ENCODE data around the gene ADGRV1. TPM values are rescaled to one million over a fixed set of nuclear protein-coding genes. Genes with fewer than 3 reads are reported as not detected.

The ADGRV1 gene
- total and polyA plus RNA-seq, 8 donors: 12.5 to 36.4 (median 16.9) TPM

DNA sequence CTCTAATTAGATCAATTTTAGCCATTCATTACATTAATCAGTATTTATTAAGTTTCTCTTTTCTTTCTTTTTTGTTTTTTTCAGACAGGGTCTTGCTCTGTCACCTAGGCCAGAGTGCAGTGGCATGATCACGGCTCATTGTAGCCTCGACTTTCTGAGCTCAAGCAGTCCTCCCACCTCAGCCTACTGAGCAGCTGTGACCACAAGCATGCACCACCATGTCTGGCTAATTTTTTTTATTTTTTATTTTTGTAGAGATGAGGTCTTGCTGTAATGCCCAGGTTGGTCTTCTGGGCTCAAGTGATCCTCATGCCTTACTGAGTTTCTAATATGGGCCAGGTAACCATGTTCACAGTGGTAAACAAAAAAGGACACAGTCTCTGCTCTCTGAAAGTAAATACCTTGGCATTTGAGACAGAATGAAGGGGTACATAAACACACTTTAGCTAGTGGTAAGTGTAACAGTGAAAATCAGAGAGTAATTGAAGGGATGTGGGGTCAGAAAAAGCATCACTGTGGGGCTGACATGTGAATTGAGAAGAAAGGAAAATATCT is 336.3 kb downstream of the ADGRV1 start:
- Histone ChIP-seq H3K4me1 (no peaks in the 10 kb centered on the region), H3K4me3 (no peak overlapping the region), H3K27me3 (no peaks in the 10 kb centered on the region), H3K36me3 (no peaks in the 10 kb centered on the region), H3K27ac (no peak overlapping the region), H3K9me3 (no peaks in the 10 kb centered on the region)
- TF ChIP-seq CTCF (IDR thresholded peaks at IDR 0.05): no peak
- ATAC-seq (no peak), DNase-seq (no peak)
- intact Hi-C loops (cut with DNase I): no loop called here

DNA sequence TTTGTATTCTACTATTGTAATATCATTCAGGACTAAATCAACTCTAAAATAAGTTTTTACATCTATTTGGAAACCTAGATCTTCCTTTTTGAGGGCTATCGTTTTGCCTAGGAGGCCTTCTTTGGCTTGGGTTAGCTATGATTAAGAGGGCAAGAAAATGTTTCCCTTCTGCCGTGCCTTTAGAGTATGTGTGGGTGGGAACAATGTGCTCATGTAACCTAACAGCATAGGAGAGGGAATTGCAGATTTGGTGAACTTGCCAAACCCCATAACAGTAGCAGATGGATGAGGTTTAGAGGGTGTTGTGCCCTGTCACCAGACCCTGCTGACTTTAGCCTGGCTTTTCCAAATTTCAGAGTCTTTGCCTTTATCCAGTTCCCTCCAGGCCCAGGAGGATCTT is 339.0 kb downstream of the ADGRV1 start:
- no peak overlapping the region for H3K4me3 ChIP-seq
- no peaks in the 10 kb centered on the region for H3K4me1 ChIP-seq
- H3K9me3 ChIP-seq: no peaks in the 10 kb centered on the region
- H3K27ac ChIP-seq: no peak overlapping the region
- H3K27me3 ChIP-seq: no peaks in the 10 kb centered on the region
- DNase-seq: no peak
- H3K36me3 ChIP-seq: no peaks in the 10 kb centered on the region
- intact Hi-C loops (cut with DNase I): no loop called here
- no peak for TF ChIP-seq CTCF (IDR thresholded peaks at IDR 0.05)
- no peak for ATAC-seq

DNA sequence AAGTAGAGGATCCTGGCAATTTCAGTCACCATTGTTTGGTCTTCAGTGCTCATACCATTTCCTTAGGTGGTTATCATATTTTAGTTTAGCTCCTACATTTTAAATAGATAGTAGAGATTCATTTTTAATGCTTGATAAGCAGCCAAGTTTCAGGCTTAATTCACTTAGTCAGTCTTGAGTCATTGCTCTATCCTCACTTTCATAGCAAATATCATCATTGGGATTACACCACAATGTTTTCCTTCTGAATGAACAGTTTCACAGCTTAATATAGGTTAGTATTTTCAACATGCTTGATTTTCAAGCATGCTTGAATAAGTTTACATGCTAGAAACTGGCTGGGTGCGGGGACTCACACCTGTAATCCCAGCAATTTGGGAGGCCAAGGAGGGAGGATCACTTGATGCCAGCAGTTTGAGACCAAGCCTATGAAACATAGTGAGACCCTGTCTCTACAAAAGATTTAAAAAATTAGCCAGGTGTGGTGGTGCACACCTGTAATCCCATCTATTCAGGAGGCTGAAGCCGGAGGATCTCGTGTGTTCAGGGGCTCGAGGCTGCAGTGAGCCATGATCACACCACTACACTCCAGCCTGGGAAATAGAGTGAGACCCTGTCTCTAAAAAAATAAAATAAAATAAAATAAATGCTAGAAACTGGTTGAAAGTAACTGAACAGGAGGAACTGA is 339.9 kb downstream of the ADGRV1 start:
- no peak for ATAC-seq
- Histone ChIP-seq H3K27ac (no peak overlapping the region), H3K4me3 (no peak overlapping the region), H3K4me1 (no peaks in the 10 kb centered on the region), H3K9me3 (no peaks in the 10 kb centered on the region), H3K36me3 (no peaks in the 10 kb centered on the region), H3K27me3 (no peaks in the 10 kb centered on the region)
- intact Hi-C loops (cut with DNase I): no loop called here
- DNase-seq: no peak
- TF ChIP-seq CTCF (IDR thresholded peaks at IDR 0.05): no peak

DNA sequence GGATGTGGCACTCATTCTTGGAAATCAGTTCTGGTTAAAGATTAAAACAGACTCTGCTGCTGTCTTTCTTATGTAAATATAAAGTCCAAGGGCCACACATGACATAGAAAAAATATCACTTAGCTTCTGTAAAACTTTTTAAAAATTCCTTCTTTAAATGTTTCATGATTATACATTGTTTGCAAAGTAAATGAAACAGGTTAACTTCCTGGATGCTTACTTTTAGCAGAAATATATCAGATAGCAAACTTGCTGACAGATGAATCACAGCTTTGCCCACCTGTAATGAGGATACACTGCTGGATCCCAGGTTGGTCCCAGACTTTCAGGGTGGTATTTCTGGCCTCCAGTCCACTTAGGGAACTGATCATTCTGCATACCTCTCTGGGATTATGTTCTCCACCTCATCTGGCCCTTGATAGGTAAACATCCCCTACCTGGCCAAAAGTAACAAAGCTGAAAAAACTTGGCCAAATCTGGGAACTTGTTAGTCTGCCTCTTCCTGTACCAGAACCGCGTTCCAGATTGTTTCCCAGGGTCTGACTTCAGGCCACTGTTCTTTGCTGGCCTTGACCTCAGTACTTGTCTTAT is 340.5 kb downstream of the ADGRV1 start:
- Histone ChIP-seq H3K9me3 (no peaks in the 10 kb centered on the region), H3K27ac (no peak overlapping the region), H3K4me1 (no peaks in the 10 kb centered on the region), H3K4me3 (no peak overlapping the region), H3K27me3 (no peaks in the 10 kb centered on the region), H3K36me3 (no peaks in the 10 kb centered on the region)
- no peak for TF ChIP-seq CTCF (IDR thresholded peaks at IDR 0.05)
- intact Hi-C loops (cut with DNase I): no loop called here
- ATAC-seq (no peak), DNase-seq (no peak)

GRCh38 chr5:90901261-90901660 is 342.7 kb downstream of the ADGRV1 start:
- intact Hi-C loops (cut with DNase I): no loop called here
- ATAC-seq: no peak
- no peak for DNase-seq
- Histone ChIP-seq H3K27me3 (no peaks in the 10 kb centered on the region), H3K9me3 (no peaks in the 10 kb centered on the region), H3K36me3 (no peaks in the 10 kb centered on the region), H3K4me1 (no peaks in the 10 kb centered on the region), H3K4me3 (no peak overlapping the region), H3K27ac (no peak overlapping the region)
- no peak for TF ChIP-seq CTCF (IDR thresholded peaks at IDR 0.05)
